Loucy (cell line): ENCODE data around the gene MAS1L.

ENCODE experiments used
- H2AFZ ChIP-seq: fragments of 200-600 bp; sonication (generic); 2 replicates; pipeline ENCODE4 v1.6.0; 2016; ENCODE audit warnings: antibody characterized with exemption, mild to moderate bottlenecking, low read length, moderate library complexity
- H3F3A ChIP-seq: fragments of 200-600 bp; 2 replicates; pipeline ENCODE4 v1.6.0; 2016; ENCODE audit warnings: antibody characterized with exemption, low read depth, mild to moderate bottlenecking
- H3K27me3 ChIP-seq: fragments of 200-600 bp; sonication (generic); 2 replicates; pipeline ENCODE4 v1.6.1; 2014; ENCODE audit warnings: low read length, mild to moderate bottlenecking; ENCODE audit not compliant: insufficient read depth, poor library complexity, severe bottlenecking
- H3K36me3 ChIP-seq: fragments of 200-600 bp; sonication (generic); 2 replicates; pipeline ENCODE4 v1.6.1; 2016; ENCODE audit warnings: low read length; ENCODE audit not compliant: insufficient read depth
- H3K4me1 ChIP-seq: fragments of 200-600 bp; sonication (generic); 2 replicates; pipeline ENCODE4 v1.5.1; 2014; ENCODE audit warnings: low read length, mild to moderate bottlenecking; ENCODE audit not compliant: insufficient read depth, poor library complexity, severe bottlenecking
- H3K4me2 ChIP-seq: fragments of 200-600 bp; sonication (generic); 2 replicates; pipeline ENCODE4 v1.6.0; 2014; ENCODE audit warnings: antibody characterized with exemption, low read length, low read depth, mild to moderate bottlenecking; ENCODE audit not compliant: poor library complexity, severe bottlenecking
- H3K4me3 ChIP-seq: fragments of 200-600 bp; sonication (generic); 2 replicates; pipeline ENCODE4 v1.5.1; 2014; ENCODE audit warnings: low read length, mild to moderate bottlenecking, mixed read lengths; ENCODE audit not compliant: poor library complexity, severe bottlenecking
- H3K79me2 ChIP-seq: fragments of 200-600 bp; sonication (generic); 2 replicates; pipeline ENCODE4 v1.6.1; 2014; ENCODE audit warnings: low read length; ENCODE audit not compliant: insufficient read depth
- H3K9ac ChIP-seq: fragments of 200-600 bp; sonication (generic); 2 replicates; pipeline ENCODE4 v1.6.0; 2014; ENCODE audit warnings: mild to moderate bottlenecking, low read depth, low read length, moderate library complexity; ENCODE audit not compliant: poor library complexity, severe bottlenecking
- H3K9me2 ChIP-seq: fragments of 200-600 bp; sonication (generic); replicated peaks from 2 replicates; pipeline ENCODE4 v1.6.1; 2016; ENCODE audit warnings: low read depth, low read length, mixed read lengths
- H3K9me3 ChIP-seq: fragments of 200-600 bp; sonication (generic); 2 replicates; pipeline ENCODE4 v1.6.1; 2014; ENCODE audit warnings: mild to moderate bottlenecking, antibody characterized with exemption, low read length, low read depth; ENCODE audit not compliant: insufficient read depth
- H4K20me1 ChIP-seq: fragments of 200-600 bp; sonication (generic); 2 replicates; pipeline ENCODE4 v1.6.0; 2014; ENCODE audit warnings: antibody characterized with exemption, low read length, mild to moderate bottlenecking; ENCODE audit not compliant: insufficient read depth, poor library complexity, severe bottlenecking
- EZH2phosphoT487 ChIP-seq: fragments of 200-600 bp; IDR thresholded peaks from 2 replicates; pipeline ENCODE4 v1.6.1; 2018; ENCODE audit warnings: antibody characterized with exemption, mild to moderate bottlenecking, moderate library complexity, borderline replicate concordance
- TF ChIP-seq, protein P1 (sequence below): fragments of 200-600 bp; sonication (generic); conservative IDR thresholded peaks from 2 replicates; pipeline ENCODE4 v1.5.1; 2014; ENCODE audit warnings: mild to moderate bottlenecking, antibody characterized with exemption, low read length

MAS1L gene

GRCh38 chr6:29462022-29462421 is 25.7 kb downstream of the MAS1L start:
- no peaks in the 10 kb centered on the region for H3F3A ChIP-seq
- H3K4me2 ChIP-seq, result no peak overlapping the region
- TF ChIP-seq EZH2phosphoT487, result no peak
- TF ChIP-seq, protein P1, sequence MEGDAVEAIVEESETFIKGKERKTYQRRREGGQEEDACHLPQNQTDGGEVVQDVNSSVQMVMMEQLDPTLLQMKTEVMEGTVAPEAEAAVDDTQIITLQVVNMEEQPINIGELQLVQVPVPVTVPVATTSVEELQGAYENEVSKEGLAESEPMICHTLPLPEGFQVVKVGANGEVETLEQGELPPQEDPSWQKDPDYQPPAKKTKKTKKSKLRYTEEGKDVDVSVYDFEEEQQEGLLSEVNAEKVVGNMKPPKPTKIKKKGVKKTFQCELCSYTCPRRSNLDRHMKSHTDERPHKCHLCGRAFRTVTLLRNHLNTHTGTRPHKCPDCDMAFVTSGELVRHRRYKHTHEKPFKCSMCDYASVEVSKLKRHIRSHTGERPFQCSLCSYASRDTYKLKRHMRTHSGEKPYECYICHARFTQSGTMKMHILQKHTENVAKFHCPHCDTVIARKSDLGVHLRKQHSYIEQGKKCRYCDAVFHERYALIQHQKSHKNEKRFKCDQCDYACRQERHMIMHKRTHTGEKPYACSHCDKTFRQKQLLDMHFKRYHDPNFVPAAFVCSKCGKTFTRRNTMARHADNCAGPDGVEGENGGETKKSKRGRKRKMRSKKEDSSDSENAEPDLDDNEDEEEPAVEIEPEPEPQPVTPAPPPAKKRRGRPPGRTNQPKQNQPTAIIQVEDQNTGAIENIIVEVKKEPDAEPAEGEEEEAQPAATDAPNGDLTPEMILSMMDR, result no peak
- H3K9me2 ChIP-seq, result no peaks in the 10 kb centered on the region
- no peaks in the 10 kb centered on the region for H3K9me3 ChIP-seq
- H2AFZ ChIP-seq, result no peak overlapping the region
- H3K36me3 ChIP-seq, result no peaks in the 10 kb centered on the region
- H3K9ac ChIP-seq, result no peak overlapping the region
- no peaks in the 10 kb centered on the region for H4K20me1 ChIP-seq
- no peaks in the 10 kb centered on the region for H3K79me2 ChIP-seq
- H3K4me1 ChIP-seq, result peaks cover 28% of the 10 kb centered on the region
- no peaks in the 10 kb centered on the region for H3K27me3 ChIP-seq
- no peak overlapping the region for H3K4me3 ChIP-seq

- Histone ChIP-seq H3K36me3 (no peaks in the 10 kb centered on the region), H3K9me3 (no peaks in the 10 kb centered on the region), H3K27me3 (no peaks in the 10 kb centered on the region), H3K79me2 (no peaks in the 10 kb centered on the region), H3K4me2 (no peak overlapping the region), H3K9me2 (no peaks in the 10 kb centered on the region), H2AFZ (no peak overlapping the region), H3K9ac (no peak overlapping the region), H3F3A (no peaks in the 10 kb centered on the region), H3K4me3 (no peak overlapping the region), H4K20me1 (no peaks in the 10 kb centered on the region), H3K4me1 (peaks cover 20% of the 10 kb centered on the region)
- no peak for TF ChIP-seq EZH2phosphoT487
- TF ChIP-seq, protein P1, result no peak
Observed at GRCh38 chr6:29461021-29461814, 26.5 kb downstream of the MAS1L start.

- no peaks in the 10 kb centered on the region for H3K9me3 ChIP-seq
- no peaks in the 10 kb centered on the region for H3K79me2 ChIP-seq
- no peaks in the 10 kb centered on the region for H3F3A ChIP-seq
- no peak within 1 kb of the TSS for H3K4me2 ChIP-seq
- no peak for TF ChIP-seq EZH2phosphoT487
- TF ChIP-seq, protein P1, result no peak
- no peaks in the 10 kb centered on the region for H3K27me3 ChIP-seq
- H3K36me3 ChIP-seq, result no peaks in the 10 kb centered on the region
- no peaks in the 10 kb centered on the region for H4K20me1 ChIP-seq
- H3K4me3 ChIP-seq, result no peak within 1 kb of the TSS
- no peak within 1 kb of the TSS for H3K9ac ChIP-seq
- H2AFZ ChIP-seq, result no peak within 1 kb of the TSS
- peaks cover 9% of the 10 kb centered on the region for H3K4me1 ChIP-seq
- no peaks in the 10 kb centered on the region for H3K9me2 ChIP-seq
Observed at GRCh38 chr6:29456971-29457370, 30.8 kb downstream of the MAS1L start, which contains the start of the genes OR11A1 and OR2H1. TSS of gene OR11A1 (minus strand) at chr6:29457071. CDS start at chr6:29427641, 29,430 bp downstream. TSS of gene OR2H1 (plus strand) at chr6:29457155. CDS start at chr6:29461770, 4,615 bp downstream.
